ENCODE data around the gene INSRR.
A peak's percentile ranks its signal among the peaks of the same experiment; 100 is the strongest.

Gene INSRR

GRCh38 chr1:156803086-156803851 lies 55.6 kb downstream of the INSRR start:
- no peak overlapping the region for H3K4me3 ChIP-seq
- intact Hi-C loops (cut with DNase I; ENCODE audit: low total_unique reads) = no loop called here
- no peak for TF ChIP-seq CTCF (IDR thresholded peaks at IDR 0.05)
- H3K27me3 ChIP-seq = no peaks in the 10 kb centered on the region
- no peak overlapping the region for H3K27ac ChIP-seq
- H3K36me3 ChIP-seq = peaks cover 31 to 37% (median 31%) of the 10 kb centered on the region in 3 donors
- peaks cover 0 to 9% (median 0%) of the 10 kb centered on the region in 4 donors for H3K4me1 ChIP-seq
- no peaks in the 10 kb centered on the region for H3K9me3 ChIP-seq
- DNase-seq = peak in 1 of 2 donors; percentile 61

- no peak for DNase-seq
- no peak overlapping the region for H3K4me3 ChIP-seq
- no peak overlapping the region for H3K27ac ChIP-seq
- H3K4me1 ChIP-seq = peaks cover 0 to 9% (median 0%) of the 10 kb centered on the region in 4 donors
- intact Hi-C loops (cut with DNase I; ENCODE audit: low total_unique reads) = no loop called here
- no peaks in the 10 kb centered on the region for H3K9me3 ChIP-seq
- no peaks in the 10 kb centered on the region for H3K27me3 ChIP-seq
- H3K36me3 ChIP-seq = peaks cover 39 to 45% (median 39%) of the 10 kb centered on the region in 3 donors
- no peak for TF ChIP-seq CTCF (IDR thresholded peaks at IDR 0.05)
Measured at GRCh38 chr1:156802421-156802935, 56.4 kb downstream of the INSRR start.

GRCh38 chr1:156801409-156802121 lies 57.4 kb downstream of the INSRR start:
- Histone ChIP-seq H3K4me1 (peaks cover 0 to 9% (median 0%) of the 10 kb centered on the region in 4 donors), H3K36me3 (peaks cover 46 to 54% (median 48%) of the 10 kb centered on the region in 3 donors), H3K27me3 (no peaks in the 10 kb centered on the region), H3K4me3 (no peak overlapping the region), H3K9me3 (no peaks in the 10 kb centered on the region), H3K27ac (no peak overlapping the region)
- peak in 1 of 2 donors; percentile 33 for DNase-seq
- TF ChIP-seq CTCF (IDR thresholded peaks at IDR 0.05) = no peak
- intact Hi-C loops (cut with DNase I; ENCODE audit: low total_unique reads) = no loop called here

DNA sequence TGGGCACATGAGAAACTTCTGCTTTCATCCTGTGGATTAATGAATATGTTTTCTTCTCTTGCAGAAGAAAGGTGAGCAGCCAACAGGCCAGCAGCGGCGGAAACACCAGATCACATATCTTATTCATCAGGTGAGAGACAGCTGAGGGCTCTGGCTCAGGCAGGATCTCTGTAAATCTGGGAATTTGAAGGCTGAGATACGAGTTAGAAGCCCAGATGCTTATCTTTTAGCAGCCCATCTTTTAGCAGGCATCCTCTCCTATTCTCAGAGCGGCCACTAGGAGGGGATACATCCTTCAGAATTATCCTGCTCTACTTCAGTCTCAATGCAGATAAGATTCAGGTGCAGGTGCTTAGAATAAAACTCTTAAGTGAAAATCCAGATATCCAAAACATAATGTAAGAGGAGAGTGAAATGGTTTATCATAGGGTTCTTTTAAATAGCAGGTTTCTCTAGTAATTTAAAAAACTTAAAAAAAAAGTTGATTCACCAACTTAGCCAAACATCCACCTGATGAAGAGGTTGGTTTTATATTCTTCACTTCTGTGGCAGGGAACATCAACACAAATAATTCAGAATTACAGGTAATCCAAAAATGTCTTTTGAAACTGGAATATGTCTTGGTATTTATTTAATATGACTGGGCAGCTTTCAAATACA lies 61.6 kb downstream of the INSRR start:
- intact Hi-C loops (cut with DNase I; ENCODE audit: low total_unique reads) = no loop called here
- peaks cover 86 to 96% (median 89%) of the 10 kb centered on the region in 3 donors for H3K36me3 ChIP-seq
- peak; percentile 54 to 59 for TF ChIP-seq CTCF (IDR thresholded peaks at IDR 0.05)

DNA sequence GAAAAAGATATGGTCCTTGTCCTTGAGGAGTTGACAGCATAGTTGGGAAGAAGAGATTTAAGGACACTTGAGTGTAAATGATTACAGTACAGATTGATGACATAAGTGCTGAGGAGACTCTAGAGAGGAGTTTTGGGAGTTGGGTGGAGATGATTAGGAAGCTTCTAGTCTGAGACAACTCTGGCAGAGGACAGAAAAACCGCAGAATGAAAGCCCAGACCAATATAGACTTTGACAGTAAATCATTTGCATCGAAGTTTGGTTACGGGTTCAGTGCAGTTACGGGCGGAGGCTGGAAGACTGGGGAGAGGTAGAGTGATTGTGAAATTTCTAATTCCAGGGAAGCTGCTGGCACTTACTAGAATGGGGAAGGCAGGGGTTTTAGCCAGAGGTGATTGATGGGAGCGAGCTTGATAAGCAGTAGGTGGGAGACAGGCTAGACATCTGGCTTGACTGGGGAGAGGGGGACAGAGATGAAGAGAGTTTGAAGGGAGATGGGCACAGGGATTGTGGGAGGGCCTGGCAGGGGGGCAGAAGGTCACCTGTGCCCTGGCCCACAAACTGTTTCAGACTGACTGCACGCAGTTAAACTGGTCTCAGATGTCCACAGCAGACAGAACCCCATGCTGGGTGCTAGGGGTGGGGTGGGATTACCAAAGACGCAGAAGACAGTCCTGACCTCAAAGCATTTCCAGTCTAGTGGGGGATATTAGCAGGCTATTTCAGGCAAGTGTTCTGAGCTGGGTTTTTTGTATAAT lies 62.4 kb downstream of the INSRR start:
- DNase-seq = no peak
- H3K4me1 ChIP-seq = no peaks in the 10 kb centered on the region
- H3K9me3 ChIP-seq = no peaks in the 10 kb centered on the region
- H3K27me3 ChIP-seq = no peaks in the 10 kb centered on the region
- H3K27ac ChIP-seq = no peak overlapping the region
- TF ChIP-seq CTCF (IDR thresholded peaks at IDR 0.05) = no peak
- peaks cover 93 to 100% (median 95%) of the 10 kb centered on the region in 3 donors for H3K36me3 ChIP-seq
- no peak overlapping the region for H3K4me3 ChIP-seq
- intact Hi-C loops (cut with DNase I; ENCODE audit: low total_unique reads) = no loop called here

More for the DNA sequence above, 61.6 kb downstream of the INSRR start:
- no peak for DNase-seq
- no peak overlapping the region for H3K4me3 ChIP-seq
- no peaks in the 10 kb centered on the region for H3K27me3 ChIP-seq
- H3K27ac ChIP-seq = no peak overlapping the region
- H3K4me1 ChIP-seq = no peaks in the 10 kb centered on the region
- no peaks in the 10 kb centered on the region for H3K9me3 ChIP-seq

All from tibial artery (tissue), 4 donors.